ENCODE results near the gene ATP11A. TPM values are rescaled to one million over a fixed set of nuclear protein-coding genes. Genes with fewer than 3 reads are reported as not detected.
A peak's percentile ranks its signal among the peaks of the same experiment; 100 is the strongest.
"Not testable (repeated sequence)": the region's sequence is repeated elsewhere in the genome, so short reads cannot be mapped to it uniquely, and the experiment has no call there.

The ATP11A gene
- total and polyA plus RNA-seq, 4 donors: 3.1 to 68.1 (median 28.6) TPM

DNA sequence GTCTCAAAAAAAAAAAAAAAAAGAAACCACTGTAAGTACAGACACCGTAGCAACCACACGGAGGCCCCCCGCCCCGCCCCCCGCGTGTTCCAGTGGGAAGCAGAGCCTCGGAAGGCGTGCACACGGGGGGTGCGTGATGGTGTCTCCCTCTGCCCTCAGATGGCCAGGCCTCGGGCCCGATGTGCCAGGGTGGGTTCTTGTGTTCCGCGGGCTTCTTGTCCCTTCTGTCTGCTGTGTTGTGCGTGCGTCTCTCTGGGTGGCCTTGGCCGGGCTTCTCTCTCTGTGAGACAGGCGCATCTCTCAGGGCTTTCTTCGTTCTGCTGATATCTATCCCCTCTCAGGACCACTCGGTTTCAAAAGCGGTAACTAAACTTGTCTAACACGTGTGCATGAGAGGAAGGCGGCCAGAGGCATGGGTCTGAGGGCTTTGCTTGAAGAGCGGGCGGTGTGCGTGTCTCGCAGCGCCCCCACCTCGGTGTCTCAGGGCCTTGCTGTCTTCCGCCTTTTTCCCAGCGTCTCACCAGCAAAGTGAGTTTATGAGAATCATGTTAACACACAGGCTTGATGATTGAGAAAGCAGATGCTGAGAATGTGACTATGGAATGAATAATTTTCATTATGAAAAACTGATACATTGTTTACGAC is 12.6 kb downstream of the ATP11A start:
- Histone ChIP-seq H3K36me3 (ENCODE audit: control insufficient read depth in 1 of 2, insufficient read depth in 2 of 2, low read length in 1 of 2) (no peaks in the 10 kb centered on the region), H3K4me1 (ENCODE audit: control insufficient read depth in 1 of 2, insufficient read depth in 2 of 2, low read length in 2 of 2) (no peaks in the 10 kb centered on the region), H3K27me3 (ENCODE audit: control insufficient read depth in 1 of 2, insufficient read depth in 2 of 2, low read length in 1 of 2) (no peaks in the 10 kb centered on the region), H3K27ac (ENCODE audit: low read depth in 1 of 2, low read length in 2 of 2) (no peak overlapping the region), H3K4me3 (ENCODE audit: low read length in 2 of 2) (no peak overlapping the region), H3K9me3 (ENCODE audit: control insufficient read depth, low read length) (no peaks in the 10 kb centered on the region)
- intact Hi-C loops (cut with DNase I): no loop called here
- 92 to 94% methylated on average over 32 of the region's 32 CpGs for WGBS, 2 donors
- no peak for ATAC-seq (ENCODE audit: low FRiP score)
- DNase-seq: peak in 1 of 2 donors; percentile 55

DNA sequence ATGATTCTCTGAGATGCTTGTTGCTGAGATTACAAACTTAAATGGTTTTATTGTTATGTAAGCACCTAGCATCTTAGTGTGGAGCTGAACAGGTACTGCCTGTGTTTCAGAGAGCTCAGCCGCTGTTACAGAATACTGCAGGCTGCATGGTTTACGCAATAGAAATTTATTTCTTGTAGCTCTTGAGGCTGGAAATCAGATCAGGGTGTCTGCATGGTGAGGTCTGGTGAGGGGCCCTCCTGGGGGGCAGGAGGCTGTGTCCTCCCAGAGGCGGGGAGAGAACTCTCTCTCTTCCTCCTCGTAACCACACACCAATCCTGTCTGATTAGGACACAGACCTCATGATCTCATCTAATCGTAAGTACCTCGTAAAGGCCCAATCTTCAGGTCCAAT is 13.1 kb downstream of the ATP11A start:
- 95% methylated on average over 6 of the region's 6 CpGs for WGBS, 2 donors
- no peaks in the 10 kb centered on the region for H3K9me3 ChIP-seq (ENCODE audit: control insufficient read depth, low read length)
- no peaks in the 10 kb centered on the region for H3K4me1 ChIP-seq (ENCODE audit: control insufficient read depth in 1 of 2, insufficient read depth in 2 of 2, low read length in 2 of 2)
- DNase-seq: peak in 1 of 2 donors; percentile 9
- H3K27ac ChIP-seq (ENCODE audit: low read depth in 1 of 2, low read length in 2 of 2): no peak overlapping the region
- H3K27me3 ChIP-seq (ENCODE audit: control insufficient read depth in 1 of 2, insufficient read depth in 2 of 2, low read length in 1 of 2): no peaks in the 10 kb centered on the region
- H3K36me3 ChIP-seq (ENCODE audit: control insufficient read depth in 1 of 2, insufficient read depth in 2 of 2, low read length in 1 of 2): no peaks in the 10 kb centered on the region
- ATAC-seq (ENCODE audit: low FRiP score): no peak
- intact Hi-C loops (cut with DNase I): no loop called here
- no peak overlapping the region for H3K4me3 ChIP-seq (ENCODE audit: low read length in 2 of 2)

DNA sequence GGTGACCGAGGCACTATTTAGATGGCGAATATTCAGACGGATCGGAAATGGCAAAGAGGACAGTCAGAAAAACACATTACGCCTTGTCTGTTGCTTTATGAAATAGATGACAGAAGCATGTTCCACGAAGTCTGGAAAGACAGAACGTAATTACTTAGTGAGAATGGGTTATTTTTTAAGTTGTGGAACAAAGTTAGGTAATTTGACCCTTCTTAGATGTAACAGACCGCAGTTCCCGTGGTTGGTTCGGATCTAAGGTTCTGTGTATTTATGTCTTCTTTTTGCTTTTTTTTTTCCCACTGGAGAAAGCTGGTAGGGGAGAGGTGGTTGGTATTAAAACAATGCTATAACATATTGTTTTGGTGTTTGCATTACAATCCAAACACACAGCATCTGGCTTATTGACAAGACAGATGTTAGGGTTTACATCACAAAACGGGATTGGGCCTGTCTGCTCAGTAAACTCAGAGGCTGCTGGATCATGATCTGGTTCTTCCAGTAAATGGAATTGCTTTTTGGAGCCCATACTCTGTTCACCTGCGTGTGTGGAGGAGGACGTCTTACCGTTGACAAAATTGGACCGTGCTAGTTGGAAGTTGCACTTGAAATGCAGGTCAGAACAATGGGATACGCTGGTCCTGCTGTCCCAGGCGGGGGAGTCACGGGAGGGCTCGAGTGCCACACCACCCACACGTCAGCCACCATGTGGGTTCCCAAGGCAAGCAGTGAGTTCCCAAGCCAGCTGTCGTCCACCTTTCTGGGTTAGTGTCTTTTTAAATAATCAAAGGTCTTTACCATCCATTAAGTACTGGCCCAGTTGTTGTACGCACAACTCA is 13.8 kb downstream of the ATP11A start:
- DNase-seq (peak in 1 of 2 donors; percentile 47), ATAC-seq (ENCODE audit: low FRiP score) (no peak)
- no peaks in the 10 kb centered on the region for H3K9me3 ChIP-seq (ENCODE audit: control insufficient read depth, low read length)
- intact Hi-C loops (cut with DNase I): no loop called here
- no peak overlapping the region for H3K27ac ChIP-seq (ENCODE audit: low read depth in 1 of 2, low read length in 2 of 2)
- 90% methylated on average over 22 of the region's 22 CpGs for WGBS, 2 donors
- H3K36me3 ChIP-seq (ENCODE audit: control insufficient read depth in 1 of 2, insufficient read depth in 2 of 2, low read length in 1 of 2): no peaks in the 10 kb centered on the region
- H3K4me3 ChIP-seq (ENCODE audit: low read length in 2 of 2): no peak overlapping the region
- H3K4me1 ChIP-seq (ENCODE audit: control insufficient read depth in 1 of 2, insufficient read depth in 2 of 2, low read length in 2 of 2): no peaks in the 10 kb centered on the region
- no peaks in the 10 kb centered on the region for H3K27me3 ChIP-seq (ENCODE audit: control insufficient read depth in 1 of 2, insufficient read depth in 2 of 2, low read length in 1 of 2)

DNA sequence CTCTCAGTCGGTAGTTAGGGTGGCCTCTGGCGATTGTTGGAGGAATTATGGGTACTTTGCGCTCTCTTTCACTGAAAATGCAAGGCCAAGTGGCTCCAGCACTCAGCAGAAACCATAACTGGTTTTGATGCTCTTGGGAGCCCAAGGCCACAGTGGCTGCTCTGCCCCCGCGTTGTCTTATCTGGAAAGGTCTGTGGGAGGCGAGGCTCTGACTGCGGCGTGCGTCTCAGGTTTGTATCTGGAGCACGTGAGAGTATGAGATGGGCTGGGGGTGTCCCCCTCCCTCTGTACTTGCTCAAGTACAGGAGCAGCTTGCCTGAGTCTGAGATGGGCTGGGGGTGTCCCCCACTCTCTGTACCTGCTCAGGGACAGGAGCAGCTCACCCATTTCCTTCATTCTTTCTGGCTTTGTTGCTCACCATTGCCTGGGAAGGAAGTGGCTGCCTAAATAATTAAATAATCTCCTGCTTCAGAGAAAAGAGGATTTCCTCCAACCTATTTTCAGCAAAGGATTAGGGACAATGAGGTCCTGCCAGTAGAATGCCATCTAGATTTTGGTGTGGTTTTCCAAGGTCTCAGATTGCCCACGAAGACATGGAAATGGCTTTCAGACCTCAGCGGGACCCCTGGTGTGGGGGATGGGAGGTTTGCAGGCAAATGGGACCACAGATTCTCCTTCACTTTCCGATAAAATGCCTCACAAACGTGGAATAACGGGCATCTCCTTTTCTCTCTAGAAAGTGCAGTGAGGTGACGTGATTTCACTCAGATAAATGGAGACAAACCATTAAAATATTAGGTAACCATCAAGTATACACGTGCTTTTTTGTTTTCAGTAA is 14.7 kb downstream of the ATP11A start:
- Histone ChIP-seq H3K27me3 (ENCODE audit: control insufficient read depth in 1 of 2, insufficient read depth in 2 of 2, low read length in 1 of 2) (no peaks in the 10 kb centered on the region), H3K27ac (ENCODE audit: low read depth in 1 of 2, low read length in 2 of 2) (no peak overlapping the region), H3K4me3 (ENCODE audit: low read length in 2 of 2) (no peak overlapping the region), H3K36me3 (ENCODE audit: control insufficient read depth in 1 of 2, insufficient read depth in 2 of 2, low read length in 1 of 2) (no peaks in the 10 kb centered on the region), H3K9me3 (ENCODE audit: control insufficient read depth, low read length) (no peaks in the 10 kb centered on the region), H3K4me1 (ENCODE audit: control insufficient read depth in 1 of 2, insufficient read depth in 2 of 2, low read length in 2 of 2) (no peaks in the 10 kb centered on the region)
- WGBS, 2 donors: 74 to 75% methylated on average over 17 of the region's 17 CpGs
- DNase-seq (peak in 1 of 2 donors; percentile 47), ATAC-seq (ENCODE audit: low FRiP score) (no peak)
- intact Hi-C loops (cut with DNase I): no loop called here

DNA sequence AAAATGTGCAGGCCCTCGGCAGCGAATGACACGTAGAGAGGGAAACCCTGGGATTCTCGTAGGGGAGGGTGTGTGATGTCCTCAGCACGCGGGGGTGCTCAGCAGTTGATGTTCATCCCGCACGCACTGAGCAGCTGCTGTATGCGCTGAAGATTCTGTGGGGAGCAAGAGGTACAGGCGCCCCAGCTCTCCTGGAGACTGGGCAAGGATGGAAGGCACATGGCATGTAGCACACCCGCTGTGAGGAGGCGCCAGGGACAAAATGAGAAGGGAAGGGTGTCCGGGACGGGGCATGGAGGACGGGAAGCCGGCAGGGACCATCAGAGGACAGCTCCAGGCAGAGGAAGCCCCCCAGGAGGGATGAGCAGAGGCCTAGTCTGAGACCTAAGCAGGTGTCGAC is 15.4 kb downstream of the ATP11A start:
- Histone ChIP-seq H3K27ac (ENCODE audit: low read depth in 1 of 2, low read length in 2 of 2) (no peak overlapping the region), H3K9me3 (ENCODE audit: control insufficient read depth, low read length) (no peaks in the 10 kb centered on the region), H3K36me3 (ENCODE audit: control insufficient read depth in 1 of 2, insufficient read depth in 2 of 2, low read length in 1 of 2) (no peaks in the 10 kb centered on the region), H3K27me3 (ENCODE audit: control insufficient read depth in 1 of 2, insufficient read depth in 2 of 2, low read length in 1 of 2) (no peaks in the 10 kb centered on the region), H3K4me3 (ENCODE audit: low read length in 2 of 2) (no peak overlapping the region), H3K4me1 (ENCODE audit: control insufficient read depth in 1 of 2, insufficient read depth in 2 of 2, low read length in 2 of 2) (no peaks in the 10 kb centered on the region)
- peak in 1 of 2 donors; percentile 23 for DNase-seq
- 89 to 94% methylated on average over 17 of the region's 17 CpGs for WGBS, 2 donors
- no peak for ATAC-seq (ENCODE audit: low FRiP score)
- intact Hi-C loops (cut with DNase I): no loop called here

DNA sequence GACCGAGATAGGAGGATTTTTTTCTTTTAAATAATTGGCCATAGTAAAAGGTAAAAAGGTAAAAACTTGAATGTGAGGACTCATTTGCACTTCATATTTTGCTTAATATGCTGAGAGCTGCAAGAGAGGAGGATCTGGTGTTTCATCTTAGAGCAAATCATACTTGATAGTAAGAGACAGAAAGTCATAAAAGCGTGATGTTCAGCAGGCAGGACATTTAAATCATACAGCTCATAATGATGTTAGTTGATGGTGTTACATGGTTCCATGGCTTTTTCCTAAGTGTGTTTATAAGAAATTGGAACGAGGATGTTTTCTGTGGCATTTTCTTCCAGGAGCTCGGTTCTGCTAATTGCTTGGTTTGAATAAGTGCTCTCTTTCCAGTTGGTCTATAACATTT is 16.3 kb downstream of the ATP11A start:
- 97% methylated on average over 4 of the region's 4 CpGs for WGBS, 2 donors
- no peaks in the 10 kb centered on the region for H3K27me3 ChIP-seq (ENCODE audit: control insufficient read depth in 1 of 2, insufficient read depth in 2 of 2, low read length in 1 of 2)
- no peak overlapping the region for H3K27ac ChIP-seq (ENCODE audit: low read depth in 1 of 2, low read length in 2 of 2)
- no peaks in the 10 kb centered on the region for H3K4me1 ChIP-seq (ENCODE audit: control insufficient read depth in 1 of 2, insufficient read depth in 2 of 2, low read length in 2 of 2)
- no peaks in the 10 kb centered on the region for H3K9me3 ChIP-seq (ENCODE audit: control insufficient read depth, low read length)
- no peaks in the 10 kb centered on the region for H3K36me3 ChIP-seq (ENCODE audit: control insufficient read depth in 1 of 2, insufficient read depth in 2 of 2, low read length in 1 of 2)
- H3K4me3 ChIP-seq (ENCODE audit: low read length in 2 of 2): no peak overlapping the region
- no peak for DNase-seq
- intact Hi-C loops (cut with DNase I): no loop called here
- no peak for ATAC-seq (ENCODE audit: low FRiP score)

DNA sequence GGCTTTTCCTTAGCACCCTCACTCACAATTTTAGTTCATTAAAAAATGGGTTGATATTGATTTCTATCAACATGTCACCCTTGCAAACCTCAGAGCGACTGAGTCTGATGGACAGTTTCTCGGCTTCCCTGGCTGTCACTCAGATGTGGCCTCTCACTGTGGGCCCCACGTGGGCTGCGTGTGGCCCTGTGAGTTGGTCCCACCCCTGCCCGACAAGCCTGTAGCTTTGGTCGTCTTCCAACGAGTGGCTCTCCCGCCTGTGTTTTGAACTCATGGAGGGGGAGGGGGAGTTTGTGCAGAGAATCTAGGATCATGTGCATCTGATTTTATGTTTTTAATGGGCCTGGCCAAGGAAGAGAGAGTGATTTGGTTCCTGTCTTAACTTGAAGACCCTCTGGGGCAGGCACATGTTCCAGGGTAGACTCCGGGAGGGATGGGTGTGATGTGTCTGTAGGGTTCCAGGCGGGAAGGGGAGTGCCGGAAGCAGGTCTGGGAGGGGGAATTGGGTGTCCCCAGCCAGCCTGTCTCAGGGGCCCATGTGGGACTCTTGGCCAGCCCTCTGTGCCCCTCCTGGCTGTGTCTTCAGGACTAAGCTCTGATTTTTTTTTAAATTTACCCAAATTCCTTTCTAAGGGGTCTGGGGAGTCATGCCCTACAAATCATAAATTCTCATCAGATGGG is 18.9 kb downstream of the ATP11A start:
- Histone ChIP-seq H3K27me3 (ENCODE audit: control insufficient read depth in 1 of 2, insufficient read depth in 2 of 2, low read length in 1 of 2) (no peaks in the 10 kb centered on the region), H3K36me3 (ENCODE audit: control insufficient read depth in 1 of 2, insufficient read depth in 2 of 2, low read length in 1 of 2) (no peaks in the 10 kb centered on the region), H3K9me3 (ENCODE audit: control insufficient read depth, low read length) (no peaks in the 10 kb centered on the region), H3K27ac (ENCODE audit: low read depth in 1 of 2, low read length in 2 of 2) (no peak overlapping the region), H3K4me1 (ENCODE audit: control insufficient read depth in 1 of 2, insufficient read depth in 2 of 2, low read length in 2 of 2) (no peaks in the 10 kb centered on the region), H3K4me3 (ENCODE audit: low read length in 2 of 2) (no peak overlapping the region)
- intact Hi-C loops (cut with DNase I): no loop called here
- WGBS, 2 donors: 73 to 81% methylated on average over 11 of the region's 11 CpGs
- peak in 1 of 2 donors; percentile 30 for DNase-seq
- ATAC-seq (ENCODE audit: low FRiP score): no peak

DNA sequence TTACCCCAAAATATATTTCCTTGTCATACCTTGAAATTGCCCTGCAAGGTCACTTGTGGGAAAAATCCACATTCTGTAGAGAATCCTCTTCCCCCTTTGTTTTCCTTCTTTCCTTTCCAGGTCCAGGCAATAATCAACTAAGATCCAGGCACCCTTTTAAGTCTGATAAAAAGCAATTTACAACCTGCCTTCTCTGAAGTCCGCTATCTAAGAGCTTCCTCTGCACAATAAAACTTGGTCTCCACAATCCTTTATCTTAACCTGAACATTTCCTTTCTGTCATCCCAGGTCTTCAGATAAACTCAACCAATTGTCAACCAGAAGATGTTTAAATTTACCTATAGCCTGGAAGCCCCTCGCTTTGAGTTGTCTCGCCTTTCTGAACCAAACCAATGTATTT is 19.5 kb downstream of the ATP11A start:
- WGBS, 2 donors: 98% methylated on average over 3 of the region's 3 CpGs
- ATAC-seq (ENCODE audit: low FRiP score): not testable (repeated sequence)

More for the DNA sequence above, 19.5 kb downstream of the ATP11A start:
- H3K27ac ChIP-seq (ENCODE audit: low read depth in 1 of 2, low read length in 2 of 2); intact Hi-C loops (cut with DNase I); H3K4me1 ChIP-seq (ENCODE audit: control insufficient read depth in 1 of 2, insufficient read depth in 2 of 2, low read length in 2 of 2); H3K36me3 ChIP-seq (ENCODE audit: control insufficient read depth in 1 of 2, insufficient read depth in 2 of 2, low read length in 1 of 2); H3K9me3 ChIP-seq (ENCODE audit: control insufficient read depth, low read length); H3K27me3 ChIP-seq (ENCODE audit: control insufficient read depth in 1 of 2, insufficient read depth in 2 of 2, low read length in 1 of 2); H3K4me3 ChIP-seq (ENCODE audit: low read length in 2 of 2); DNase-seq: not testable (repeated sequence)

All from aorta (tissue), 5 donors.